ENCODE measurements around the gene PTCH1. TPM values are rescaled to one million over a fixed set of nuclear protein-coding genes. Genes with fewer than 3 reads are reported as not detected.

The PTCH1 gene
- total and polyA plus RNA-seq, 10 of the 15 experiments (the other 5 are each of a cell fraction or from before 2014, with no cell fraction given): 0.16 to 6.1 (median 2.6) TPM

GRCh38 chr9:95507464-95508241, 9.1 kb downstream of the PTCH1 start (continued):
- TF ChIP-seq ETV6 (conservative IDR thresholded peaks at IDR 0.05 in 1 of 2, IDR thresholded peaks at IDR 0.05 in 1 of 2; ENCODE audit: borderline replicate concordance in 1 of 2, low read depth in 1 of 2) (no peak), BMI1 (IDR thresholded peaks at IDR 0.05; ENCODE audit: borderline replicate concordance) (0 out of 2 replicates have a peak, but pooled peaks have one; percentile 13), RUNX3 (IDR thresholded peaks at IDR 0.05; ENCODE audit: low read length) (no peak), IRF5 (IDR thresholded peaks at IDR 0.05; ENCODE audit: borderline replicate concordance) (no peak), RAD51 (IDR thresholded peaks at IDR 0.05) (no peak), EED (IDR thresholded peaks at IDR 0.05; ENCODE audit: low read depth) (peak; percentile 41), GABPA (IDR thresholded peaks at IDR 0.05; ENCODE audit: low read depth) (no peak), ZBTB40 (IDR thresholded peaks at IDR 0.05; ENCODE audit: borderline replicate concordance) (no peak), SREBF1 (IDR thresholded peaks at IDR 0.05; ENCODE audit: low read length) (no peak), CBFB (IDR thresholded peaks at IDR 0.05; ENCODE audit: low read depth) (no peak), CEBPZ (IDR thresholded peaks at IDR 0.05; ENCODE audit: low read depth, low read length) (no peak), ZSCAN29 (IDR thresholded peaks at IDR 0.05) (no peak), RB1 (IDR thresholded peaks at IDR 0.05; ENCODE audit: borderline replicate concordance) (no peak), ZBTB4 (CRISPR knock-in tag; IDR thresholded peaks at IDR 0.05) (no peak), KAT2A (conservative IDR thresholded peaks at IDR 0.05; ENCODE audit: control insufficient read depth, low read depth, low read length) (no peak)

All from GM12878 (cell line).